CD4-positive, alpha-beta T cell treated with Interleukin-4 for 4 hours (primary cell): Measurements from ENCODE around the gene EMP1.

Experiments used
- DNase-seq: peaks from one replicate; pipeline ENCODE4 v3.0.0-alpha.2; 2020

The EMP1 gene

GRCh38 chr12:13173012-13173932, 23.3 kb upstream of the EMP1 start:
- peak; percentile 41 for DNase-seq

- no peak for DNase-seq
Observed at GRCh38 chr12:13175499-13175898, 21.0 kb upstream of the EMP1 start.

- no peak for DNase-seq
Observed at GRCh38 chr12:13176256-13176655, 20.3 kb upstream of the EMP1 start.

- DNase-seq = no peak
Observed at GRCh38 chr12:13177373-13177772, 19.2 kb upstream of the EMP1 start.

GRCh38 chr12:13177906-13178305, 18.6 kb upstream of the EMP1 start:
- DNase-seq = no peak

GRCh38 chr12:13178568-13179210, 17.8 kb upstream of the EMP1 start:
- no peak for DNase-seq

GRCh38 chr12:13179211-13180074, 17.1 kb upstream of the EMP1 start:
- peak; percentile 61 for DNase-seq

- no peak for DNase-seq
Observed at GRCh38 chr12:13181375-13182070, 15.0 kb upstream of the EMP1 start.

- no peak for DNase-seq
Observed at GRCh38 chr12:13182881-13183280, 13.6 kb upstream of the EMP1 start.

- peak; percentile 29 for DNase-seq
Observed at GRCh38 chr12:13183620-13184019, 12.9 kb upstream of the EMP1 start.

- no peak for DNase-seq
Observed at GRCh38 chr12:13186302-13186701, 10.2 kb upstream of the EMP1 start.

GRCh38 chr12:13187399-13187798, 9.1 kb upstream of the EMP1 start:
- no peak for DNase-seq

GRCh38 chr12:13189264-13189663, 7.3 kb upstream of the EMP1 start:
- no peak for DNase-seq

- no peak for DNase-seq
Observed at GRCh38 chr12:13190275-13190674, 6.3 kb upstream of the EMP1 start.

GRCh38 chr12:13192719-13193118, 3.8 kb upstream of the EMP1 start:
- no peak for DNase-seq

- no peak for DNase-seq
Observed at GRCh38 chr12:13193505-13194231, 2.9 kb upstream of the EMP1 start.

- DNase-seq = no peak
Observed at GRCh38 chr12:13194401-13195110, 2.0 kb upstream of the EMP1 start.

- no peak for DNase-seq
Observed at GRCh38 chr12:13195250-13195649, 1.3 kb upstream of the EMP1 start.

- no peak for DNase-seq
Observed at GRCh38 chr12:13195785-13196129, 769 bp upstream of the EMP1 start.

- DNase-seq = no peak
Observed at GRCh38 chr12:13197032-13197431, 506 bp downstream of the EMP1 start.

GRCh38 chr12:13197526-13198143, 1.1 kb downstream of the EMP1 start:
- no peak for DNase-seq
